Peyer's patch (tissue), 4 donors: ENCODE data around the gene ARL4D.

Experiments
- POLR2A ChIP-seq, 2 donors: fragments of 450-650 bp; IDR thresholded peaks; one replicate each; pipeline ENCODE4 v1.5.1; 2017; ENCODE audit warnings: antibody characterized with exemption in 2 of 2, mild to moderate bottlenecking in 2 of 2, moderate library complexity in 2 of 2
- TF ChIP-seq, protein P1 (sequence below), 6 experiments: fragments of 450-650 bp in 4 of 6; fragments of 200-600 bp in 2 of 6; sonication (generic) in 1 of 6; IDR thresholded peaks; one replicate each; pipeline ENCODE4 v1.5.1; 2017 to 2019; ENCODE audit warnings: antibody characterized with exemption in 6 of 6, mild to moderate bottlenecking in 3 of 6, moderate library complexity in 1 of 6

DNA sequence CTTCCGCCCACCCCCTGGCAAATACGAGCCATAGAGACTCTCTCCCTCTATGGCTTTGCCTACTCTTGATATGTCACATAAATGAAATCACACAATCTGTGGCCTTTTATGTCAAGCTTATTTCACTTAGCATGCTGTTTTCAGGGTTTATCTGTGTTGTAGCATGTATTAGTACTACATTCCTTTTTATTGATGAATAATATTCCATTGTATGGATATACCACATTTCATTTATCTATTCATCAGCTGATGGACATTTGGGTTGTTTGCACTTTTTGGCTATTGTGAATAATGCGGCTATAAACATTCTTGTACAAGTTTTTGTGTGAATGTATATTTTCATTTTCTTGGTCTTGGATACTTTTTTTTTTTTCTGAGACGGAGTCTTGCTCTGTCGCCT lies 48.0 kb downstream of the ARL4D start:
- TF ChIP-seq, protein P1, sequence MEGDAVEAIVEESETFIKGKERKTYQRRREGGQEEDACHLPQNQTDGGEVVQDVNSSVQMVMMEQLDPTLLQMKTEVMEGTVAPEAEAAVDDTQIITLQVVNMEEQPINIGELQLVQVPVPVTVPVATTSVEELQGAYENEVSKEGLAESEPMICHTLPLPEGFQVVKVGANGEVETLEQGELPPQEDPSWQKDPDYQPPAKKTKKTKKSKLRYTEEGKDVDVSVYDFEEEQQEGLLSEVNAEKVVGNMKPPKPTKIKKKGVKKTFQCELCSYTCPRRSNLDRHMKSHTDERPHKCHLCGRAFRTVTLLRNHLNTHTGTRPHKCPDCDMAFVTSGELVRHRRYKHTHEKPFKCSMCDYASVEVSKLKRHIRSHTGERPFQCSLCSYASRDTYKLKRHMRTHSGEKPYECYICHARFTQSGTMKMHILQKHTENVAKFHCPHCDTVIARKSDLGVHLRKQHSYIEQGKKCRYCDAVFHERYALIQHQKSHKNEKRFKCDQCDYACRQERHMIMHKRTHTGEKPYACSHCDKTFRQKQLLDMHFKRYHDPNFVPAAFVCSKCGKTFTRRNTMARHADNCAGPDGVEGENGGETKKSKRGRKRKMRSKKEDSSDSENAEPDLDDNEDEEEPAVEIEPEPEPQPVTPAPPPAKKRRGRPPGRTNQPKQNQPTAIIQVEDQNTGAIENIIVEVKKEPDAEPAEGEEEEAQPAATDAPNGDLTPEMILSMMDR (IDR thresholded peaks at IDR 0.05) = no peak
- no peak for TF ChIP-seq POLR2A (IDR thresholded peaks at IDR 0.05)
